C4-2B (cell line): ENCODE measurements around the gene TMEM54.

Experiments
- ZFX ChIP-seq: fragments of 450-650 bp; IDR thresholded peaks from 2 replicates; pipeline ENCODE4 v1.6.1; 2017
- TF ChIP-seq, protein P1 (sequence below): fragments of 450-650 bp; conservative IDR thresholded peaks from 2 replicates; pipeline ENCODE4 v1.5.1; 2017; ENCODE audit warnings: mild to moderate bottlenecking

GRCh38 chr1:32876341-32877210, 24.6 kb downstream of the TMEM54 start:
- TF ChIP-seq, protein P1, sequence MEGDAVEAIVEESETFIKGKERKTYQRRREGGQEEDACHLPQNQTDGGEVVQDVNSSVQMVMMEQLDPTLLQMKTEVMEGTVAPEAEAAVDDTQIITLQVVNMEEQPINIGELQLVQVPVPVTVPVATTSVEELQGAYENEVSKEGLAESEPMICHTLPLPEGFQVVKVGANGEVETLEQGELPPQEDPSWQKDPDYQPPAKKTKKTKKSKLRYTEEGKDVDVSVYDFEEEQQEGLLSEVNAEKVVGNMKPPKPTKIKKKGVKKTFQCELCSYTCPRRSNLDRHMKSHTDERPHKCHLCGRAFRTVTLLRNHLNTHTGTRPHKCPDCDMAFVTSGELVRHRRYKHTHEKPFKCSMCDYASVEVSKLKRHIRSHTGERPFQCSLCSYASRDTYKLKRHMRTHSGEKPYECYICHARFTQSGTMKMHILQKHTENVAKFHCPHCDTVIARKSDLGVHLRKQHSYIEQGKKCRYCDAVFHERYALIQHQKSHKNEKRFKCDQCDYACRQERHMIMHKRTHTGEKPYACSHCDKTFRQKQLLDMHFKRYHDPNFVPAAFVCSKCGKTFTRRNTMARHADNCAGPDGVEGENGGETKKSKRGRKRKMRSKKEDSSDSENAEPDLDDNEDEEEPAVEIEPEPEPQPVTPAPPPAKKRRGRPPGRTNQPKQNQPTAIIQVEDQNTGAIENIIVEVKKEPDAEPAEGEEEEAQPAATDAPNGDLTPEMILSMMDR: peak; percentile 98
- TF ChIP-seq ZFX: no peak
